ENCODE data around the gene C1orf116. TPM values are rescaled to one million over a fixed set of nuclear protein-coding genes. Genes with fewer than 3 reads are reported as not detected.

Gene C1orf116
- total RNA-seq = not detected in 2 replicates

DNA sequence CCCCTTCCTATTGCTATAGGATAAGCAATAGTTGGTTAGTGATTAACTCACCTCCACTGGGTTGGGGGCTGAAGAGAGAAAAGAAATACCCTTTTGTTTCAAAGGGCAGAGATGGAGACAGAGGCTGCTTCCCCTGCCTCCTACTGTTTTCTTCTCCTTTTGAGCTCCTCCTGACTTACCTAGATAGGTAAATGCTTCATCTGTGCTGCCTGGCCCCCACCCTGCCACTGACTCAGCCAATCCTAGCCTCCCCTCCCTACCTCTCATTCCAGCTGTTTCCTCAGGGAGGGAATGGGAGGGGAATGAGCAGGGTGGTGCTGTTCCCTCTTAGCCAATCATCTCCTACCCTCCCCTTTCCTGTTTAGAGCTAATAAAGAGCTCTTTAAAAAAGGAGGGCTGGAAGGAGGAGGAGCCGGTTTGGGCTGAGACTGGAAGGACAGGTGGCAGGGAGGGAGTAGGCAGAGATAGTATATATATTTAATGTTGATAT, at the start of gene C1orf116:
C1orf116 (minus strand) TSS at position 229 of the 490 bp plus-strand sequence. CDS start 5,158 bp downstream, outside the sequence.

DNA sequence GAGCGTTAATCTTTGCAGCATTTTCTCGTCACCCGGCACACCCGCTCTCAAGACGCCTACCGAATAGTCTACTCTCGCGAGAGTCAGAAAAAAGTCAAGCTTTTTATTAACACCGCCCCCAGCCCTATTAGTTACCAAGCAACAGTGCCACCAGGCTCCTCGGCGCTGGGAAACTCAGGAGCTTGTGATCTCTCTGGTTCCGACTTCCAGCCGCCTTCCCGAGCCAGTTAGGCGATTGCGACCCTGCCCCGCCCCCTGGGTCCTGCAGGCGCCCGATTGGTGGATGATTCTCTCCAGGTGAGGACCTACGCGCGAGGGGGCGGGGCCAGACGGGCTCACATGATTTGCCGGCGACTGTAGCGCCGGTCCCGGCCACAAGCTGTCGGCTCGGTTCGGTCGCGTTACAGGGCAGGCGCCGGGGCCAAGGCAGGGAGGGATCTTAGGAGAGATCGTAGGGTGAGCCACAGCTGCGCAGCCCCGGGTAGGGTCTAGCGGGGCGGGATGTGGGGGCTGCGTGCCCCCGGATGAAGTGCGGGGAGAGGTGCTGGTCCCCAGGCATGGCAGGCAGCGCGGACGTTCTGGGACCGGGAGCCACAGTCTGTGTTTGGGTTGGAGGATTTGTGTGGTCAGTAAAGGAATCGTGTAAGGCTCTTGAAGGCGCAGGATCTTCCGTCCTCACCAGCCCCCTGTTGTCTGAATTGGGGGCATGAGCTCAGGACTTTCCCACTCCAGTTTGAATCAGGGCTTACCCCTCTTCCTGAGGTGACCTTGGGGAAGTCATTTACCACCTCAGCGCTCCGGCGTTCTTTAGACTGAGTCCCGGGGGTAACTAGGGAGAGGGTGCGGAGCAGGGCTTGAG, 20.6 kb upstream of the C1orf116 start, which contains the start of gene PFKFB2:
PFKFB2 (plus strand) TSS at position 365 of the 859 bp plus-strand sequence. CDS start 1,443 bp downstream, outside the sequence.

DNA sequence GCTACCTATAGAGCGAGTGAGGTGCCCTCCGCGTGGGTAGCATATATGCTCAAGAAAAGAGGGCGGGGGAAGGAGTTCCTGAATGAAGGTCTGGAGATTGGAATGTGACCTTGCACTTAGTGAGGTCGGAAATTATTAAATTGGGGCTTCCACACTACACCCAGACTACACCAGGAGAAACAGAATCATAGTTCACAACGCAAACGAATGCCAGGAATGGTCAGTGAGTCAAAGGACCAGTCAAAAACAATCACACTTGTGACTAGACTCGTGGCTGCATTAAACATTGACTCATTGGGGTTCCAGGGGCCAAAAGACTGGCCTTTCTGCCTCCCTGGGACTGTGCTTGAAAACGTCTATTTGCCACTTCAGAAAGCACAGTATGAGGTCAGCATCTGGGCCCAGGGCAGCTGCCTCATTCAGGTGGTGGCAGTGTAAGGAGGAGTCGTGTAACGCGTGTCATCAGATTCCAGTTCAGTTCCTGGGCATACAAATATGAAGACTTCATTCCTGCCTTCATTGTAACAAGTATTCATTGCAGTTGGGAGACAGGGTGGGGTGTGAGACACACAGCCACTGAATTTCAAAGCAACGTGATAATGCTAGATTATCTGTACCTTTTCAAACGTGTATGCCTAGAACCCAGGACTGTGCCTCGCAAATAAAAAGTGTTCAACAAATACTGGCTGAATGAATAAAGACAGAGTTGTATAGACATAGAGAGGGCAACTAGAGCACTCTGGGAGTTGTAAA, 18.8 kb upstream of the C1orf116 start, which contains the start of gene YOD1:
YOD1 (minus strand) TSS at position 18 of the 753 bp plus-strand sequence. CDS start 178 bp downstream, outside the sequence.

DNA sequence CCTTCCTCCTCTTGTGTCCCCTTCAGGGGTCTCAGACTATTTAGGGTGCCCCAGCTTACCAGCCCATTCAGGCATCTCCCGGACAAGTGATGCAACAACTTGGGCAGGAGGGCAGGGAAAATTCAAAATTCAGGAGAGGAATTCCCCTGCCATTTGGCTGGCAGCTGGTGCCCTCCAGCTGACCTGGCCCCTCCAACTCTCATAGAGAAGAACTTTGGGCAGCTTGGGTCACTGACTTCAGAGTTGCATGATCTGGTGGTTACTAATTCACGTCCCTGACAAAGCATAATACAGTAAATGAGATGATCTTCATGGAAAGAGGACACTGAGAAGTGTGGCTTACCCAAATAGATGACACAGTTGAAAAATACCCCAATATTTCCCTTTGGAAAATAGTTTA, 62.1 kb downstream of the C1orf116 start, which contains the start of gene FCAMR:
FCAMR (minus strand) TSS at position 15 of the 400 bp plus-strand sequence. CDS start 335 bp downstream, outside the sequence.

Other genes with a start within 250 kb of the C1orf116 start
- gene IL20, start 167.1 kb downstream of the C1orf116 start, total RNA-seq = not detected in 2 replicates
- not detected in 2 replicates for gene IL24, start 135.3 kb downstream of the C1orf116 start, total RNA-seq
- 0.14 TPM in 1 of 2 replicates, not detected in the other for gene FCMR, start 110.8 kb downstream of the C1orf116 start, total RNA-seq
- gene PIGR, start 86.3 kb downstream of the C1orf116 start, total RNA-seq = not detected in 2 replicates
- not detected in 2 replicates for gene FCAMR, start 62.3 kb downstream of the C1orf116 start, total RNA-seq
- 12.9 and 13.6 TPM in 2 replicates for gene YOD1, start 18.5 kb upstream of the C1orf116 start, total RNA-seq
- 1.2 and 1.4 TPM in 2 replicates for gene PFKFB2, start 20.5 kb upstream of the C1orf116 start, total RNA-seq
- gene C4BPB, start 56.1 kb upstream of the C1orf116 start, total RNA-seq = not detected in 2 replicates
- not detected in 2 replicates for gene C4BPA, start 71.5 kb upstream of the C1orf116 start, total RNA-seq